HG02870 (cell line): ENCODE data around the gene CDK5.

Source experiments
- ATAC-seq: cut with Tn5 transposase; IDR thresholded peaks from one replicate; pipeline ENCODE4 v1.9.1; 2021; ENCODE audit warnings: mild to moderate bottlenecking, moderate library complexity; ENCODE audit not compliant: unreplicated experiment

Gene CDK5

GRCh38 chr7:151087245-151088018, 29.7 kb upstream of the CDK5 start:
- no peak for ATAC-seq

- no peak for ATAC-seq
Measured at GRCh38 chr7:151086802-151087244, 29.1 kb upstream of the CDK5 start.

GRCh38 chr7:151085691-151086620, 28.3 kb upstream of the CDK5 start, which contains the start of gene AGAP3:
TSS of gene AGAP3 (plus strand) at chr7:151086475. CDS start at chr7:151086742, 267 bp downstream.
- ATAC-seq = peak; percentile 37

- ATAC-seq = no peak
Measured at GRCh38 chr7:151085329-151085690, 27.6 kb upstream of the CDK5 start.

GRCh38 chr7:151083824-151084160, 26.1 kb upstream of the CDK5 start:
- no peak for ATAC-seq

GRCh38 chr7:151083071-151083823, 25.6 kb upstream of the CDK5 start, which contains the start of gene TMUB1:
TSS of gene TMUB1 (minus strand) at chr7:151083493. CDS start at chr7:151082563, 930 bp downstream.
- ATAC-seq = peak; percentile 42

GRCh38 chr7:151082141-151083070, 24.7 kb upstream of the CDK5 start:
- ATAC-seq = no peak

- ATAC-seq = no peak
Measured at GRCh38 chr7:151081170-151082101, 23.7 kb upstream of the CDK5 start.

- ATAC-seq = peak; percentile 68
Measured at GRCh38 chr7:151080522-151081169, 22.9 kb upstream of the CDK5 start, which contains the start of gene FASTK. TSS of gene FASTK (minus strand) at chr7:151080809. CDS start at chr7:151080766, 43 bp downstream.

GRCh38 chr7:151080067-151080521, 22.4 kb upstream of the CDK5 start:
- ATAC-seq = no peak

- no peak for ATAC-seq
Measured at GRCh38 chr7:151079199-151079910, 21.7 kb upstream of the CDK5 start.

- no peak for ATAC-seq
Measured at GRCh38 chr7:151078233-151079040, 20.7 kb upstream of the CDK5 start.

GRCh38 chr7:151077705-151078232, 20.1 kb upstream of the CDK5 start:
- no peak for ATAC-seq

GRCh38 chr7:151076863-151077704, 19.4 kb upstream of the CDK5 start:
- ATAC-seq = no peak

- no peak for ATAC-seq
Measured at GRCh38 chr7:151075978-151076426, 18.3 kb upstream of the CDK5 start.

GRCh38 chr7:151075662-151075971, 17.9 kb upstream of the CDK5 start:
- ATAC-seq = no peak
